MM.1S (cell line): ENCODE measurements around the gene SETBP1.

ENCODE experiments used
- DNase-seq: peaks from one replicate; pipeline ENCODE4 v3.0.0-alpha.2; 2015
- H2AFZ ChIP-seq: fragments of 300-600 bp; sonication (generic); 2 replicates; pipeline ENCODE4 v1.6.0; 2016; ENCODE audit warnings: antibody characterized with exemption, low read length
- H3F3A ChIP-seq: fragments of 300-600 bp; sonication (generic); 2 replicates; pipeline ENCODE4 v1.6.1; 2016; ENCODE audit warnings: mild to moderate bottlenecking, antibody characterized with exemption, low read length, moderate library complexity, mixed read lengths; ENCODE audit not compliant: insufficient read depth
- H3K27ac ChIP-seq: fragments of 300-600 bp; sonication (generic); 2 replicates; pipeline ENCODE4 v1.5.1; 2016; ENCODE audit warnings: mild to moderate bottlenecking, low read length
- H3K27me3 ChIP-seq: fragments of 300-600 bp; sonication (generic); replicated peaks from 2 replicates; pipeline ENCODE4 v1.6.0; 2016; ENCODE audit warnings: low read length; ENCODE audit not compliant: insufficient read depth
- H3K36me3 ChIP-seq: fragments of 300-600 bp; sonication (generic); replicated peaks from 2 replicates; pipeline ENCODE4 v1.6.1; 2016; ENCODE audit warnings: mild to moderate bottlenecking, low read length, mixed read lengths; ENCODE audit not compliant: insufficient read depth
- H3K4me1 ChIP-seq: fragments of 300-600 bp; sonication (generic); 2 replicates; pipeline ENCODE4 v1.6.1; 2016; ENCODE audit warnings: low read length, mixed read lengths
- H3K4me2 ChIP-seq: fragments of 300-600 bp; sonication (generic); 2 replicates; pipeline ENCODE4 v1.6.0; 2016; ENCODE audit warnings: low read depth, low read length
- H3K4me3 ChIP-seq: fragments of 300-600 bp; sonication (generic); 2 replicates; pipeline ENCODE4 v1.5.1; 2016; ENCODE audit warnings: low read length, mixed read lengths
- H3K79me2 ChIP-seq: fragments of 300-600 bp; sonication (generic); 2 replicates; pipeline ENCODE4 v1.6.1; 2016; ENCODE audit warnings: mixed run types, low read length, mixed read lengths
- H3K9ac ChIP-seq: fragments of 300-600 bp; sonication (generic); 2 replicates; pipeline ENCODE4 v1.6.1; 2016; ENCODE audit warnings: low read length, mixed read lengths
- H3K9me2 ChIP-seq: fragments of 300-600 bp; sonication (generic); replicated peaks from 2 replicates; pipeline ENCODE4 v1.6.1; 2016; ENCODE audit warnings: mild to moderate bottlenecking, low read length, mixed read lengths; ENCODE audit not compliant: insufficient read depth
- H3K9me3 ChIP-seq: fragments of 300-600 bp; sonication (generic); replicated peaks from 2 replicates; pipeline ENCODE4 v1.6.1; 2016; ENCODE audit warnings: mild to moderate bottlenecking, low read length, mixed read lengths; ENCODE audit not compliant: insufficient read depth
- H4K20me1 ChIP-seq: fragments of 300-600 bp; sonication (generic); 2 replicates; pipeline ENCODE4 v1.6.1; 2016; ENCODE audit warnings: mild to moderate bottlenecking, low read length, moderate library complexity, mixed read lengths; ENCODE audit not compliant: insufficient read depth
- EZH2 ChIP-seq: fragments of 300-600 bp; sonication (generic); optimal IDR thresholded peaks from 2 replicates; pipeline ENCODE3; 2017; ENCODE audit warnings: low read depth, mild to moderate bottlenecking, antibody characterized with exemption, low read length, mixed read lengths
- EZH2phosphoT487 ChIP-seq: fragments of 300-600 bp; sonication (generic); IDR thresholded peaks from 2 replicates; pipeline ENCODE4 v1.6.1; 2018; ENCODE audit warnings: antibody characterized with exemption, low read length
- TF ChIP-seq, protein P1 (sequence below): fragments of 300-600 bp; sonication (generic); IDR thresholded peaks from 2 replicates; pipeline ENCODE4 v1.5.1; 2016; ENCODE audit warnings: antibody characterized with exemption, low read length, mixed read lengths

The SETBP1 gene

GRCh38 chr18:44714376-44714775 is 33.7 kb downstream of the SETBP1 start:
- Histone ChIP-seq H3K36me3 (0 out of 2 replicates have a peak, but pooled peaks cover 2% of the 10 kb centered on the region), H2AFZ (no peak overlapping the region), H3F3A (peaks cover 45% of the 10 kb centered on the region), H3K4me1 (peaks cover 93% of the 10 kb centered on the region), H3K27me3 (no peaks in the 10 kb centered on the region), H3K79me2 (peaks cover 80% of the 10 kb centered on the region), H3K4me2 (peak overlapping the region; percentile 26; the same call in 1 of the 2 replicates), H4K20me1 (no peaks in the 10 kb centered on the region), H3K9ac (peak overlapping the region; percentile 53), H3K9me3 (no peaks in the 10 kb centered on the region), H3K9me2 (no peaks in the 10 kb centered on the region), H3K4me3 (no peak overlapping the region), H3K27ac (peak overlapping the region; percentile 93)
- DNase-seq, result peak; percentile 92
- no peak for TF ChIP-seq EZH2
- no peak for TF ChIP-seq EZH2phosphoT487
- TF ChIP-seq, protein P1, sequence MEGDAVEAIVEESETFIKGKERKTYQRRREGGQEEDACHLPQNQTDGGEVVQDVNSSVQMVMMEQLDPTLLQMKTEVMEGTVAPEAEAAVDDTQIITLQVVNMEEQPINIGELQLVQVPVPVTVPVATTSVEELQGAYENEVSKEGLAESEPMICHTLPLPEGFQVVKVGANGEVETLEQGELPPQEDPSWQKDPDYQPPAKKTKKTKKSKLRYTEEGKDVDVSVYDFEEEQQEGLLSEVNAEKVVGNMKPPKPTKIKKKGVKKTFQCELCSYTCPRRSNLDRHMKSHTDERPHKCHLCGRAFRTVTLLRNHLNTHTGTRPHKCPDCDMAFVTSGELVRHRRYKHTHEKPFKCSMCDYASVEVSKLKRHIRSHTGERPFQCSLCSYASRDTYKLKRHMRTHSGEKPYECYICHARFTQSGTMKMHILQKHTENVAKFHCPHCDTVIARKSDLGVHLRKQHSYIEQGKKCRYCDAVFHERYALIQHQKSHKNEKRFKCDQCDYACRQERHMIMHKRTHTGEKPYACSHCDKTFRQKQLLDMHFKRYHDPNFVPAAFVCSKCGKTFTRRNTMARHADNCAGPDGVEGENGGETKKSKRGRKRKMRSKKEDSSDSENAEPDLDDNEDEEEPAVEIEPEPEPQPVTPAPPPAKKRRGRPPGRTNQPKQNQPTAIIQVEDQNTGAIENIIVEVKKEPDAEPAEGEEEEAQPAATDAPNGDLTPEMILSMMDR, result no peak

GRCh38 chr18:44715245-44715644 is 34.6 kb downstream of the SETBP1 start:
- H4K20me1 ChIP-seq, result no peaks in the 10 kb centered on the region
- peaks cover 36% of the 10 kb centered on the region for H3F3A ChIP-seq

GRCh38 chr18:44715842-44716241 is 35.2 kb downstream of the SETBP1 start:
- no peak for DNase-seq

More at GRCh38 chr18:44715245-44715644, 34.6 kb downstream of the SETBP1 start:
- Histone ChIP-seq H2AFZ (no peak overlapping the region), H3K4me3 (no peak overlapping the region), H3K36me3 (0 out of 2 replicates have a peak, but pooled peaks cover 6% of the 10 kb centered on the region), H3K4me2 (peak overlapping the region; percentile 26; the same call in 1 of the 2 replicates), H3K27ac (peak overlapping the region; percentile 93), H3K4me1 (peaks cover 95% of the 10 kb centered on the region), H3K9me2 (no peaks in the 10 kb centered on the region), H3K9me3 (no peaks in the 10 kb centered on the region), H3K9ac (peak overlapping the region; percentile 53), H3K79me2 (peaks cover 87% of the 10 kb centered on the region), H3K27me3 (no peaks in the 10 kb centered on the region)
- no peak for TF ChIP-seq EZH2
- TF ChIP-seq, protein P1, result no peak
- no peak for TF ChIP-seq EZH2phosphoT487
- no peak for DNase-seq

DNA sequence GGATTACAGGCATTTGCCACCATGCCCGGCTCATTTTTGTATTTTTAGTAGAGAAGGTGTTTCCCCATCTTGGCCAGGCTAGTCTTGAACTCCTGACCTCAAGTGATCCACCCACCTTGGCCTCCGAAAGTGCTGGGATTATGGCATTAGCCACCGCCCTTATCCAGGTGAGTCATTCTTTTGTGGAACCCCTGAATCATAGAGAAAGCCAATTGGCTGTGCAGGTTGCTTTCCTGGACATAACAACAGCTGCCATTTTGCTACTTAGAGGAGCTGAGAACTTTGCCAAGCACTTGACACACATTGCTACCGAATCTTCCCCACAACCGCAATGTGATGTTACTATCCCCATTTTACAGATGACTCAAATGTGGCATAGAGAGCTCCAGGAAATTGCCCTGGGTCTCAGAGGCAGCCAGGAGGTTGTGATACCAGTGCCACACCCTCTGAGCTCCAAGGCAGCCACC is 36.0 kb downstream of the SETBP1 start:
- peaks cover 93% of the 10 kb centered on the region for H3K4me1 ChIP-seq
- no peak for DNase-seq
- H4K20me1 ChIP-seq, result no peaks in the 10 kb centered on the region
- no peak overlapping the region for H3K4me3 ChIP-seq
- H3K36me3 ChIP-seq, result 0 out of 2 replicates have a peak, but pooled peaks cover 8% of the 10 kb centered on the region
- no peak overlapping the region for H3K4me2 ChIP-seq
- H3K9me3 ChIP-seq, result no peaks in the 10 kb centered on the region
- TF ChIP-seq EZH2, result no peak
- no peak for TF ChIP-seq EZH2phosphoT487
- TF ChIP-seq, protein P1, result no peak
- no peaks in the 10 kb centered on the region for H3K27me3 ChIP-seq
- no peak overlapping the region for H3K9ac ChIP-seq
- no peak overlapping the region for H3K27ac ChIP-seq
- no peak overlapping the region for H2AFZ ChIP-seq
- H3K9me2 ChIP-seq, result no peaks in the 10 kb centered on the region
- H3K79me2 ChIP-seq, result peaks cover 87% of the 10 kb centered on the region
- H3F3A ChIP-seq, result peaks cover 31% of the 10 kb centered on the region

More at GRCh38 chr18:44715842-44716241, 35.2 kb downstream of the SETBP1 start:
- Histone ChIP-seq H3K79me2 (peaks cover 88% of the 10 kb centered on the region), H3K36me3 (0 out of 2 replicates have a peak, but pooled peaks cover 8% of the 10 kb centered on the region), H4K20me1 (no peaks in the 10 kb centered on the region), H3K4me3 (no peak overlapping the region), H3F3A (peaks cover 30% of the 10 kb centered on the region), H3K27ac (peak overlapping the region; percentile 93; the same call in 1 of the 2 replicates), H2AFZ (no peak overlapping the region), H3K9ac (no peak overlapping the region), H3K9me3 (no peaks in the 10 kb centered on the region), H3K4me1 (peaks cover 93% of the 10 kb centered on the region), H3K27me3 (no peaks in the 10 kb centered on the region), H3K9me2 (no peaks in the 10 kb centered on the region), H3K4me2 (no peak overlapping the region)
- TF ChIP-seq EZH2 (no peak), EZH2phosphoT487 (no peak)
